HepG2 (cell line): ENCODE data around the gene NDUFB7. TPM values are rescaled to one million over a fixed set of nuclear protein-coding genes. Genes with fewer than 3 reads are reported as not detected.
"Not testable (repeated sequence)": the region's sequence is repeated elsewhere in the genome, so short reads cannot be mapped to it uniquely, and the experiment has no call there.

ENCODE experiments used
- ATAC-seq: fragments of 200-7000 bp; cut with Tn5 transposase; 3 replicates; pipeline ENCODE4 v1.9.1; 2020; ENCODE audit warnings: mild to moderate bottlenecking, moderate library complexity
- BruUV-seq: library from RNA; stranded (reverse); fragments of 400-500 nt; replicated peaks from 2 replicates; lab custom pipeline; 2021; lab: Mats Ljungman, UMichigan
- CTCF ChIA-PET: fragments of 300-600 bp; formaldehyde crosslinking; extraction: SDS; loops from one replicate; lab custom pipeline; 2021; ENCODE audit warnings: low total read pairs, inconsistent platforms, low intra/inter-chr PET ratio; lab: Yijun Ruan, JAX
- POLR2A ChIA-PET: fragments of 350-600 bp; sonication (Branson Sonifier 250); formaldehyde crosslinking; loops from one replicate; lab custom pipeline; 2020; ENCODE audit warnings: antibody characterized with exemption, inconsistent platforms; lab: Yijun Ruan, JAX
- DNase-seq: peaks from one replicate; pipeline ENCODE4 v3.0.0-alpha.2; 2015; ENCODE audit warnings: low spot score
- FAIRE-seq: peaks from 3 replicates; lab custom pipeline; 2011; peaks lifted over from hg19 to GRCh38; lab: Jason Lieb, UNC
- H2AFZ ChIP-seq: one replicate; pipeline ENCODE4 v1.6.1; 2011; ENCODE audit warnings: low read length, inconsistent platforms
- H3K27ac ChIP-seq: fragments of 300-600 bp; 3 replicates; pipeline ENCODE4 v1.8.0; 2011; ENCODE audit warnings: mixed run types, mild to moderate bottlenecking, mixed read lengths, low read length, inconsistent platforms; ENCODE audit not compliant: insufficient read depth; ENCODE audit errors: extremely low read length
- H3K27me3 ChIP-seq, 2 experiments: fragments of 200-600 bp in 1 of 2; 2 replicates in 1 of 2; 3 replicates in 1 of 2; pipeline versions ENCODE4 v1.6.0 to v1.8.0; 2011; ENCODE audit warnings: low read length in 2 of 2, mild to moderate bottlenecking in 2 of 2, moderate library complexity in 2 of 2, inconsistent platforms in 1 of 2; ENCODE audit not compliant: insufficient read depth in 2 of 2, control insufficient read depth in 1 of 2
- H3K36me3 ChIP-seq, 2 experiments: fragments of 200-600 bp in 1 of 2; replicated peaks in 1 of 2; 2 replicates in 1 of 2; 3 replicates in 1 of 2; pipeline versions ENCODE4 v1.5.1 to v1.8.0; 2011; ENCODE audit warnings: low read length in 2 of 2, inconsistent platforms in 1 of 2; ENCODE audit not compliant: insufficient read depth in 2 of 2, control insufficient read depth in 1 of 2
- H3K4me1 ChIP-seq: 2 replicates; pipeline ENCODE4 v1.5.1; 2012; ENCODE audit warnings: low read length, inconsistent platforms; ENCODE audit not compliant: insufficient read depth
- H3K4me2 ChIP-seq: 2 replicates; pipeline ENCODE4 v1.6.0; 2011; ENCODE audit warnings: low read depth, low read length, inconsistent platforms
- H3K4me3 ChIP-seq, 3 experiments: fragments of 200-600 bp in 1 of 3; sonication (generic), shearing (Covaris generic) in 1 of 3; replicated peaks in 1 of 3; 2 replicates each; pipeline ENCODE4 v1.5.1; 2011 to 2016; ENCODE audit warnings: low read length in 3 of 3, inconsistent platforms in 2 of 3, low read depth in 2 of 3, mild to moderate bottlenecking in 2 of 3, control low read depth in 1 of 3, mixed read lengths in 1 of 3; ENCODE audit not compliant: insufficient read depth in 1 of 3
- H3K79me2 ChIP-seq: one replicate; pipeline ENCODE4 v1.6.1; 2011; ENCODE audit warnings: low read length, inconsistent platforms; ENCODE audit not compliant: insufficient read depth
- H3K9ac ChIP-seq: 2 replicates; pipeline ENCODE4 v1.6.0; 2011; ENCODE audit warnings: mild to moderate bottlenecking, low read depth, low read length, inconsistent platforms; ENCODE audit not compliant: insufficient read depth
- H3K9me3 ChIP-seq: 2 replicates; pipeline ENCODE4 v1.5.1; 2012; ENCODE audit warnings: mild to moderate bottlenecking, low read length
- H4K20me1 ChIP-seq: 2 replicates; pipeline ENCODE4 v1.6.0; 2011; ENCODE audit warnings: inconsistent platforms, mild to moderate bottlenecking, low read length, moderate library complexity; ENCODE audit not compliant: insufficient read depth
- FOXO1 ChIP-seq: sonication (generic); formaldehyde crosslinking; IDR thresholded peaks from 2 replicates; pipeline ENCODE4 v1.4.0; 2020; ENCODE audit warnings: missing genetic modification reagents
- HOXA3 ChIP-seq: sonication (generic); formaldehyde crosslinking; IDR thresholded peaks from 2 replicates; pipeline ENCODE4 v1.5.0; 2020; ENCODE audit warnings: missing genetic modification reagents
- SCMH1 ChIP-seq: sonication (generic); formaldehyde crosslinking; IDR thresholded peaks from 2 replicates; pipeline ENCODE4 v1.9.0; 2021; ENCODE audit warnings: missing genetic modification reagents, mild to moderate bottlenecking, borderline replicate concordance
- TRIM22 ChIP-seq: fragments of 450-650 bp; IDR thresholded peaks from 2 replicates; pipeline ENCODE4 v1.6.1; 2017
- ZNF10 ChIP-seq: sonication (generic); formaldehyde crosslinking; IDR thresholded peaks from 2 replicates; pipeline ENCODE4 v1.4.0; 2020; ENCODE audit warnings: mild to moderate bottlenecking, low read depth, missing genetic modification reagents, borderline replicate concordance
- ZNF180 ChIP-seq: sonication (generic); formaldehyde crosslinking; IDR thresholded peaks from 2 replicates; pipeline ENCODE4 v1.4.0; 2020; ENCODE audit warnings: low read depth, missing genetic modification reagents, borderline replicate concordance
- ZNF234 ChIP-seq: sonication (generic); formaldehyde crosslinking; conservative IDR thresholded peaks from 2 replicates; pipeline ENCODE4 v1.5.1; 2020; ENCODE audit warnings: mild to moderate bottlenecking, missing genetic modification reagents
- ZNF253 ChIP-seq: sonication (generic); formaldehyde crosslinking; IDR thresholded peaks from 2 replicates; pipeline ENCODE4 v1.8.0; 2022; ENCODE audit warnings: mild to moderate bottlenecking, missing genetic modification reagents, borderline replicate concordance
- WGBS: methylation state at CpG from one replicate; pipeline ENCODE4 v1.1.6; 2017; ENCODE audit warnings: low lambda C conversion rate; 5-methylcytosine and 5-hydroxymethylcytosine counted together
- in situ Hi-C: cut with HindIII; loops from 2 replicates; pipeline ENCODE4 v1.10.0; 2017; ENCODE audit warnings: low pct_unique_long_range_greater_than_20kb; ENCODE audit not compliant: extremely low pct_ligation_motif_present
- intact Hi-C: fragments of 100-400 bp; cut with micrococcal nuclease; formaldehyde crosslinking; loops from one replicate; pipeline ENCODE4 v1.10.0; 2022; ENCODE audit not compliant: unreplicated experiment
- polyA plus RNA-seq, 8 experiments: library from polyadenylated mRNA; depleted of rRNA in 3 of 8; stranded (reverse) in 7 of 8; unstranded in 1 of 8; fragments of >200 nt; fragmentation: Illumina TruSeq in 4 of 8; extraction: Trizol in 4 of 8; gene quantifications; 2 replicates each; pipeline versions ENCODE4 v1.2.1 to v1.2.3, GENCODE V29; 2011 to 2016; ENCODE audit warnings: low read depth in 4 of 8, missing spikeins in 1 of 8, mixed read lengths in 1 of 8; ENCODE audit not compliant: insufficient read depth in 1 of 8
- total RNA-seq, 5 experiments: library from RNA; depleted of rRNA; stranded (reverse); fragments of >200 nt; fragmentation: Illumina TruSeq; extraction: Trizol; gene quantifications; 2 replicates each; pipeline ENCODE4 v1.2.3, GENCODE V29; 2016; ENCODE audit warnings: low read depth in 1 of 5
- TF ChIP-seq, protein P1 (sequence below): sonication (generic); IDR thresholded peaks from 2 replicates; pipeline ENCODE4 v1.6.1; 2016; ENCODE audit warnings: low read depth, borderline replicate concordance

Gene NDUFB7
- total and polyA plus RNA-seq, 2 of the 13 experiments (the other 11 are each of a cell fraction or from before 2014, with no cell fraction given), result 156 to 198 TPM

- no peak overlapping the region for H3K27ac ChIP-seq
- WGBS, result 67% methylated on average over 4 of the region's 4 CpGs
- H4K20me1 ChIP-seq, result no peaks in the 10 kb centered on the region
- no peak for TF ChIP-seq ZNF180 (CRISPR knock-in tag)
- ChIA-PET POLR2A (no interaction called here), CTCF (no interaction called here)
- no peak overlapping the region for H2AFZ ChIP-seq
- ATAC-seq (no peak), FAIRE-seq (no peak), DNase-seq (no peak)
- peaks cover 16% of the 10 kb centered on the region for H3K4me1 ChIP-seq
- no peaks in the 10 kb centered on the region; a peak in 1 of 5 replicates for H3K27me3 ChIP-seq
- no peak overlapping the region for H3K4me2 ChIP-seq
- no TSS peak for BruUV-seq
- in situ Hi-C loops, result no loop called here
- H3K9ac ChIP-seq, result no peak overlapping the region
- H3K79me2 ChIP-seq, result no peaks in the 10 kb centered on the region
- H3K9me3 ChIP-seq, result no peaks in the 10 kb centered on the region
- intact Hi-C loops, result no loop called here
- H3K4me3 ChIP-seq, result no peak overlapping the region
- H3K36me3 ChIP-seq, result no peaks in the 10 kb centered on the region
Observed at GRCh38 chr19:14612657-14613056, 40.8 kb upstream of the NDUFB7 start.

GRCh38 chr19:14612242-14612641, 40.4 kb upstream of the NDUFB7 start:
- H3K36me3 ChIP-seq, H3K9me3 ChIP-seq, H3K27me3 ChIP-seq, in situ Hi-C loops, BruUV-seq, H3K79me2 ChIP-seq, intact Hi-C loops, H3K9ac ChIP-seq, H3K4me2 ChIP-seq, H2AFZ ChIP-seq, ATAC-seq, CTCF ChIA-PET, DNase-seq, FAIRE-seq, H4K20me1 ChIP-seq, H3K4me3 ChIP-seq, POLR2A ChIA-PET, H3K27ac ChIP-seq: not testable (repeated sequence)
- H3K4me1 ChIP-seq, result peaks cover 16% of the 10 kb centered on the region
- 32% methylated on average over 5 of the region's 5 CpGs for WGBS

DNA sequence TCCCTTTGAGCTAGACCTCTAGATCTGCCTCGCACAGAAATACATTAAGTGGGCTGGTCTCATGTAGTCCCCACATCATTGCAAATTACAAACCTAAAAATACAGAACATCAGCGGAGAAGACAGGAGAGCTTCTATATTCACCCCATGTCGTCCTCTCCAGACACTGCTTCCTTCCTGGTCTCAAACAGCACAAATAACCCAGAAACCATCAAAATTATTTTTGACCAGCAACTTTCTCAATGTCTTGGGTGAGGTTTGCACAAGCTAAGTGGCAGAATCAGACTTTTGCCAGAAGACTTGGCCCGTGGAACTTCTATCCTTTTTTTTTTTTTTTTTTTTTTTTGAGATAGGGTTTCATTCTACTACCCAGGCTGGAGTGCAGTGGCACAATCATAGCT, 39.2 kb upstream of the NDUFB7 start:
- no peaks in the 10 kb centered on the region for H4K20me1 ChIP-seq
- H3K4me3 ChIP-seq, result no peak overlapping the region
- ATAC-seq (no peak), DNase-seq (no peak), FAIRE-seq (no peak)
- 26% methylated on average over 4 of the region's 4 CpGs for WGBS
- H3K9ac ChIP-seq, result no peak overlapping the region
- H3K36me3 ChIP-seq, result no peaks in the 10 kb centered on the region
- no peaks in the 10 kb centered on the region for H3K79me2 ChIP-seq
- no peak overlapping the region for H3K4me2 ChIP-seq
- in situ Hi-C loops (no loop called here), intact Hi-C loops (no loop called here)
- no TSS peak for BruUV-seq
- H3K4me1 ChIP-seq, result peaks cover 7% of the 10 kb centered on the region
- no peak overlapping the region for H2AFZ ChIP-seq
- no peaks in the 10 kb centered on the region for H3K9me3 ChIP-seq
- ChIA-PET CTCF (no interaction called here), POLR2A (no interaction called here)
- H3K27me3 ChIP-seq, result no peaks in the 10 kb centered on the region; a peak in 1 of 5 replicates
- no peak overlapping the region for H3K27ac ChIP-seq
- TF ChIP-seq TRIM22, result no peak
- no peak for TF ChIP-seq SCMH1 (CRISPR knock-in tag)
- no peak for TF ChIP-seq FOXO1
- no peak for TF ChIP-seq ZNF253
- TF ChIP-seq, protein P1, sequence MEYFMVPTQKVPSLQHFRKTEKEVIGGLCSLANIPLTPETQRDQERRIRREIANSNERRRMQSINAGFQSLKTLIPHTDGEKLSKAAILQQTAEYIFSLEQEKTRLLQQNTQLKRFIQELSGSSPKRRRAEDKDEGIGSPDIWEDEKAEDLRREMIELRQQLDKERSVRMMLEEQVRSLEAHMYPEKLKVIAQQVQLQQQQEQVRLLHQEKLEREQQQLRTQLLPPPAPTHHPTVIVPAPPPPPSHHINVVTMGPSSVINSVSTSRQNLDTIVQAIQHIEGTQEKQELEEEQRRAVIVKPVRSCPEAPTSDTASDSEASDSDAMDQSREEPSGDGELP, result no peak
- no peak for TF ChIP-seq ZNF10 (CRISPR knock-in tag)
- TF ChIP-seq ZNF234 (CRISPR knock-in tag), result no peak
- TF ChIP-seq HOXA3, result no peak
